GM21528 (cell line): Measurements from ENCODE around the gene SLC45A3.
"Not testable (repeated sequence)": the region's sequence is repeated elsewhere in the genome, so short reads cannot be mapped to it uniquely, and the experiment has no call there.

Experiments
- ATAC-seq: cut with Tn5 transposase; IDR thresholded peaks from one replicate; pipeline ENCODE4 v1.9.1; 2021; ENCODE audit warnings: mild to moderate bottlenecking, moderate library complexity; ENCODE audit not compliant: unreplicated experiment, low FRiP score

The SLC45A3 gene, protein sequence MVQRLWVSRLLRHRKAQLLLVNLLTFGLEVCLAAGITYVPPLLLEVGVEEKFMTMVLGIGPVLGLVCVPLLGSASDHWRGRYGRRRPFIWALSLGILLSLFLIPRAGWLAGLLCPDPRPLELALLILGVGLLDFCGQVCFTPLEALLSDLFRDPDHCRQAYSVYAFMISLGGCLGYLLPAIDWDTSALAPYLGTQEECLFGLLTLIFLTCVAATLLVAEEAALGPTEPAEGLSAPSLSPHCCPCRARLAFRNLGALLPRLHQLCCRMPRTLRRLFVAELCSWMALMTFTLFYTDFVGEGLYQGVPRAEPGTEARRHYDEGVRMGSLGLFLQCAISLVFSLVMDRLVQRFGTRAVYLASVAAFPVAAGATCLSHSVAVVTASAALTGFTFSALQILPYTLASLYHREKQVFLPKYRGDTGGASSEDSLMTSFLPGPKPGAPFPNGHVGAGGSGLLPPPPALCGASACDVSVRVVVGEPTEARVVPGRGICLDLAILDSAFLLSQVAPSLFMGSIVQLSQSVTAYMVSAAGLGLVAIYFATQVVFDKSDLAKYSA

DNA sequence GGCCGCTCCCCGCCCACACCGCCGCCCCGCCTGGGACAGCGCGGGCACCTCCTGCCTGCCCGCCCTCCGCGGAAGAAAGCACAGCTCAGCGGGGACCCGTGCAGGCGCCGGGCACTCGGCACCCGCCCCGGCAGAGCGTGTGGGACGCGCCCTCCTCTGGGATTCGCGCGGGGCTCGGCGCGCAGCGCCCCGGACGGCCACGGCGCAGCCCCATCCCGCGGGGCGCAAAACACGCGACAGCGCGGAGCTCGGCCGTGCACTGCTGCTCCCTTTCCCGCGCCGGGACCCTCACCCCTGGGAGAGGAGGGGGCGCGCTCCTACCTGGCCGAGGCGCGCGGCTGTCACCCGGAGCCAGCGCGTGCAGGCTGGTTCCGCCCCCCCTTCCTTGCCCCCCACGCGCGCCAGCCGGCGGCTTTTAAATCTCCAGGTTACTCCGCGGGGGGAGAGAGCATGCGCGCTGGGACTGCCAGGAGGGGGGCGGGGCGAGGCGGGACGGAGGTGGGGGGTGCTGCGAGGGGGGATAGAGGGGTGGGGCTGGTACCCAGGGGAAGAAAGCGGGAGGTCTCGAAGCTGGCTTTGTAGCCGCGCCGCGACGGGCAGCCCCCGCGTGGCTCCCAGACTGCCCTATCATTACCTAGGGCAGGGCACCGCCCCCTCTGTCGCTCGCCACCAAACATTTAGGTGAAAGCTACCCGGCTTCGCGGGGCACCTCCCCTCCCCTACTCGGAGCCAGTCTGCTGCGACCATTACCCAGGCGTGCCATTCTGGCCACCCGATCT lies at the start of gene SLC45A3:
SLC45A3 (minus strand) TSS at position 437 of the 779 bp plus-strand sequence. CDS start 15,853 bp downstream, outside the sequence.
- ATAC-seq = no peak

DNA sequence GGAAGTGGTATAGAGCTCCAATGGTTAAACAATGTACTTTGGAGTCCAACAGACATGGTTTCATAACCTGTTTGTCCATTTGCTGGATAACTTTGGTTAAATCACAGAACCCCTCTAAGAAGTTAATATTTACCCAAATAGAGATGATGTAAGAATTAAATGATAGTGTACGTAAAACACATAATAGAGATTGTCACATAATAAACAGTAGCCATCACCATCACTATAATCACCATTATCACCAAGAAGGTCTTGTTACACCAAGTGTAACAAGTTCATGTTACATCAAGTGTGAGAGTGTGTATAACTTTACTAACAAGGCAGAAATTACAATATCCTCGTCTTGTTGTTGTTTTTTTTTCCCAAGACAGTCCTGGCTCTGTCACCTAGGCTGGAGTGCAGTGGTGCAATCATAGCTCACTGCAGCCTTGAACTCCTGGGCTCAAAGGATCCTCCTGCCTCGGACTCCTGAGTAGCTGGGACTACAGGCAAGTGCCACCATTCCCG lies 46.4 kb upstream of the SLC45A3 start:
- ATAC-seq = no peak

DNA sequence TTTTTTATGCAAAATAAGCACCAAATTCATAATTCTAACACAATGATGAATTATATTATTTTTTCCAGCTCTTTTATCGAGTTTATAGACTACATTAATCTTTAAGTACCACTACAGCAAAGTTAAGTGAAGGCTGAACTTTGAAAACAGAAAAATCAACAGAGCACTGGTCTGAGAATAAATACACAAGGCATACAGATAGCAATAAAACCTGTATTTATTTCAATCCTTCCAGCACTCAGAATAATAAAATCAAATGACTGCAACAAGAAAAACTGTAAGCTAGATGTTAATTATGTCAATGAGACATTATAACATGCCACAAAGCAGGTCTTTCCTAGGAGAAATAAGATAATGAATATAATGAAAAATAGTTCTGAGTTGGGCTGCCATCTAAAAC lies 45.2 kb upstream of the SLC45A3 start:
- ATAC-seq = no peak

DNA sequence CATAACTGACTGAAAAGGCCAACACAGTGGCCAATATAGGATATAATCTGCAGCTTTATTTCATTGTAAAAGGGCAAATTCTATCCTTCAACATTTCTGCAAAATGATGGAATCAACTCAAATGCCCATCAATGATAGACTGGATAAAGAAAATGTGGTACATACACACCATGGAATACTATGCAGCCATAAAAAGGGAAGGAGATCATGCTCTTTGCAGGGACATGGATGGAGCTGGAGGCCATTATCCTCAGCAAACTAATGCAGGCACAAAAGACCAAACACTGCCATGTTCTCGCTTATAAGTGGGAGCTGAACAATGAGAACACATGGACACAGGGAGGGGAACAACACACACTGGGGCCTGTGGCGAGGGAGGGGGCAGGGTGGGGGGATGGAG lies 40.4 kb upstream of the SLC45A3 start:
- ATAC-seq = not testable (repeated sequence)

DNA sequence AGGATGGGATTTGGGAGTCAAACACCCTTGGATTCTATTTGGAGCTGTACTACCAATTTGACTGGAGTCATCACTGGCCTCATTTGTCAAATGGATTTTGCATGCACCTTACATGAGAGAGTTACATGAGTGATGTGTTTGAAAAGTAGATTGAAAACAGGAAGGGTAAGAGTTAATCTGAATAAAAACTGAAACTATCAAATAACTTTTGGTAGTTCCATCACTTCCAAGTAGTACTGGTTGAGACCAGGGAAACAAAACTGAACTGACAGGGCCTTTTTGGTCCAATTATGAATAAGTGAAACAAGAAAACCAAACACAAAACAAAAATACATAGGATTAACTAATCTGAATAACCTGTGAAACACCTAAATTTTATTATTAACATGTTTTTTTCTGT lies 39.5 kb upstream of the SLC45A3 start:
- ATAC-seq = no peak

DNA sequence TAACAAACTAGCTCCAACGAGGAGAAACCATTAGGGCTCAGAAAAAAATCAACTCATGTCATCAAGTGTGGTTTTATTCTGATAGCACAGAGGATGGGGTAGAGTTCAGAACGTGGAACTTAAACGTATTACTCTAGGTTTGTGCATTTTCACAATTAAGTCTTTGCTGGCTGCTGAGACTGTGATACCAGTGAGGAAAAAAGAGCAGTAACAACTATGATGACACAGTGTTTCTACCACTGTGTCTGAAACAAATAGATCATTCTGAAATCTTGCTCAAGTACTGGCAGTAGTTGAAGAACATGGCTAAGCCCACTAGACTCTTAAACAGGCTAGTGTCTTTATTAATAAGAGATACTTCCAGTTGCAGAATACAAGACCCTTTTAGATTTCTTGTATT lies 38.7 kb upstream of the SLC45A3 start:
- ATAC-seq = no peak

DNA sequence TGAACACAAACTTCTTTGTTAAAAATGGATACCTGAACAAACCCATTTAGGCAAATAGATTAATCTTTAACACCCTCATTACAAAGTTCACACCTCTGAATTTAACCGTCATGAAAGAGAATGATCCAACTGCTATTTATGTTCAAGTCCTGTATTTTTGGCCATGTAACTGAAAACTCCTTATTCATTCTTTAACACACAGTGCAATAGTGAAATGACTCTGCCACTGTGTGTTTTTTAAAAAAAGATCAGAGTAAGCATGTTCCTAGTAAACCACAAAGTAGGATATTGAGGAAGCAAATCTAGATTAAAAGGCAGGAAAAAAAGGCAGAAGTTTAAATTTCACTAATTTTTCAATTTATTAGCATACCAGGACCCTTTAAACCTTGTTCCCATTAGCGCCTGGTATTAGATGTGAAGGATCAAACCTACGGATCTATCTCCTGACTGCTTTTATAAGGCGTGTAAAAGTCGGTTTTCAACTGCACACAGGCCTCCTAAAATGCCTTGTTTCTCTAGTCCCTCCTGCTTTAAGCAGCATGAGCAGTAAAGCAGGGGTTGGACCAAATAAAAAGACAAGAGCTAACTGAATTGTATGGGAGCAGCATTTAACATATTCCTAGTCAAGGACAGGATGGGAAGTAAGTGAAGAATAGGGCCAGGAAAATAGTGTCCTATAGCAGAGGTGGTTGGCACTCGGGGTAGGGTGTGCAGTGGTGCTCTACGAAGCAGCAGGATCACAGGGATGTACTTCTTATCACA lies 36.2 kb upstream of the SLC45A3 start:
- no peak for ATAC-seq

DNA sequence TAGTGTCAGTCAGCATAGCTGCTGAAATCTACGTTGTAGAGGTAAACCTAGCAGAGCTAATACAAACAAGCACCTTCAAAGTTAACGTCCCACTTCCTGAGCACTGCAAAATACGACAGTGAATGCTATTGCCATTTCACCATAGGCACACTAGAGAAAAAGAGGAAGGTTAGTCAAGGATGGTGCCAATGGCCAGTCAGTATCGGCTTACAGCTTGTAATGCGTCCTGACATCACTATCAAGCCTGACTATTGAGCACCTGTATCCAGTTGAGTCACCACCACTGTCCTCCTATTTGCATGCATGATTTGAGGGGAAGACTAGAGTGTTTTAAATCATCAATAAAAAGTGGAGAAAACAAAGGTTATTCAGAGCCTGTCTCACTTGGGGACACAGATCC lies 35.3 kb upstream of the SLC45A3 start:
- ATAC-seq = no peak

DNA sequence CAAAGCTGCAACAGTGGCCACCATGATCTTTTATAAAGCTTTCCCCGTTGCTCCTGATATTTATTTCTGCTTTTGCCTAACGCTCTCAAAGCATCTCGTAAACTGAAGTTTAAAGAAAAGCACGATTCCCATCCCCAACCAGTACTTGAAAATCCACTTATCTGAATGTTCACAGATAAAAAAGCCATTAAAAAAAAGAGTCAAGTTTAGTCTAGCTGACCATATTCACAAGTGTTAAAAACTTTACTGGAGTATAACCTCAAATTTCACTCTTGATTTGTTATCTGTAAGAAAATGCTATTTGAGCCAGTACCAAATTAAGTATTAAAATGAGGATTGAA lies 34.6 kb upstream of the SLC45A3 start:
- ATAC-seq = no peak

DNA sequence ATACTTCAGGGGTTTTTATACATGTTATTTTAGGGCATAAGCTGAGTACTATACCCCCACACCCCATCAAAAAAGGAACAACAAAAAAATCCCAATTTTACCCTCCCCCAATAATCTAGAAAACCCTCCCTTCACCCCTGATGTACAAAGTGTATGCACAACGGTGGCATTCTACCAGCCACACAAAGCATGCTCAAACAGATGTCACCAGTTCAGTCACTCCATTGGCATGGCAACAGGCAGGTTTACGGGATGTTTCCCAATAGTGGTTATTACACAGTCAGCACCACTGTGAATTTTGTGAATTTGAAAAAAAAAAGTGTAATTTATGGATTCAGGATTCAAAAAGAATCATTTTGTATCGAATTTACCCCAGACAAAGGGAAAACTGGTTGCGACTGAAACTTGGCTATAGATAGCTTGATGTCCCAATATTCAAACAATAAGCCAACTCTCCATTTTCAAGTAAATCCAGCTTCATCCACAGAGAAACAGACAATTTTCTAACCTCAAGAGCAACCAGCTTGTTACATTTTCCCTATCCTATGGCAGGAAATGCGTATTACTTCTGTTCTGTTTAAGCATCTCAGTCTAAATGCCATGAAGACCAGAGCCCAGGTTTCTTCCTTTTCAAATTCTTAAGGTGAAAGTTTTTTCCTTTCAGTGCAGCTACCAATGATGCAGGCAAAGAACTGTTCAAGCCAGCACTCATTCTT lies 34.0 kb upstream of the SLC45A3 start:
- ATAC-seq = no peak

DNA sequence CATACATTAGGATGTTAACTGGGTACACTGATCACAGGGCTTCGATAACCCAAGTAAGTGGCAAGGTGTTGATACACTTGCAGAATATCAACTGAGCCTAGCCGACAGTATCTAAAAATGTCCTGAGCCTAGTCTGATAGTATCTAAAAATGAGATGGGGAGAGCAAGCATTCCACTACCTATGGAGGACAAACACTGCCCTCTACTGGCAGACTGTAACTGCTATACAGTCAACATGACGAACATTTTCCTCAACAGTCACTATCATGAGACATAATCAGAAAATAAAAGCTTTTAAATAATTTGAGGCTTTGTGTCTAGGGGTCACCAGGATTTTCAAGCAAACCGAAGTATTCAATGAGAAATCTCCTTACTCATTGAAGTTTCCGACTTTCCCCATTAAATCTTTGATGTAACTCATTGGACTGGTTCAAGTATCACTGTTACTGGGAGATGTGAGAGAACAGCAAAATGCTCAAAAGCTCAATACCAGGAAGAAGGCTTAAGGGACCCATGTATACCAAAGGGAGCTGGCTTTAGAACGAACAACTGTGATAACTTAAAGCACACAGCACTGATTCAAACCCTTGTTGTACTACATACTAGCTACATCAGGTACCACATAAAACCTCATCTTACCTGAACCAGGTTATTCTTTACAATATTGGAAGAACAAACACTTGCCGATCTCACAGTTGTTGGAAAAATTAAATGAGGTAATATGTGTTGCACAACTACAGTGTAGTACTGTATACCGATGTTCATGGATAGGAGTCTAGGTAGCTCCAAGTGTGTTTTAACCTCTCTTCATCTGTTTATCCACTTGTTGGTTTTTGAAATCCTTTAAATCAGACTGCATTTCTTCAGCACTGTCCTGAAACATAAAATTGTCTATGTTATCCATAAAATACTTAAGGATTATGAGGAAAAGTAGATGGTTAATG lies 31.1 kb upstream of the SLC45A3 start:
- no peak for ATAC-seq

DNA sequence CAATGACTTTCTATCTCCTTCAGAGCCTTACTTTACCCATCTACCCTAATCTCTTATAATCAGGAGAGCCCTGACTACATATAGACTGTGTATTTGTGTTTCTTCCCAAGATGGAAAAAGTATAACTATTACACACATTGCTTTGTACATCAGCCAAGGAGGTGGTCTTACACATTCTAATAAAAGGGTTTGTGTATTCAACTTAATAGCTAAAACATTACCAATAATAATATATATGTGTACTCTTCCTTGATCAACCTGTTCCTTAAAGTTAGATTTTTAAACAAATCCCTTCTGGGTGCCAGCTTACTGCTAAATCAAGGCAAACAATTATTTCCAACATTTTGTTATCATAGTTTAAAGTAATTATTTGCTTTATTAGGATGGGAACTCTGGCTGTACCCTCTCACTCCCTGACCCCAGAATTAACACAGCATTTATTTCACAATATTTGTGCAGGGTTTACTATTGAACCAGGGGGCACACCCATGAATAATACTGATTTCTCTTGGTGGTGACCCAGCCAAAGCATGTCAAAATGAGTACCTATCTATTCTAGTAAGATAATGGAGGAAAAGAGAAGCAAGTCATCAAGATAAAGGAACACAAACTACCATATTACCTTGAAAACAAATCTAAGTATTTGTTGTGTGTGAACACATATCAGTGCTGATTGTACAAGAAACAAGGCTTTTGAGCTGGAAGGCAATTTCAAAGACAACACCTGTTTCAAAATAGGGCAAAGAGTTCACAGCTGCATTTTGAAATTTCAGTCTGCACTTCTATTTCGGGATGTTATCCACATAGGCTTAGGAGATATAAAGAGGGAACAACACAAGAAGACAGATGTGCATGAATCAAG lies 30.1 kb upstream of the SLC45A3 start:
- ATAC-seq = no peak

DNA sequence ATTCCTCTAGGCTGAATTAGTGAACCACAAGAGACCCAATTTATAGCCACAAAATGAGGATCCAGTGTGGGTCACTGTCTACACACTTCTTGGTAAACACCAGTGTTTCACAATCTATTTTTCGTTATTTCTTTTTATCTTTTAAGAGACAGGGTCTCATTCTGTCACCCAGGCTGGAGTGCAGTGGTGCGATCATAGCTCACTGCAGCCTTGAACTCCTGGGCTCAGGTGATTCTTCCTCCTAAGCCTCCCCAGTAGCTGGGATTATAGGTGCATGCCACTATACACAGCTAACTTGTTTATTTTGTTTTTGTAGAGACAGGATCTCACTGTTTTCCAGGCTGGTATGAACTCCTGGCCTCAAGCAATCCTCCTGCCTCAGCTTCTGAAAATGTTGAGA lies 29.3 kb upstream of the SLC45A3 start:
- no peak for ATAC-seq

DNA sequence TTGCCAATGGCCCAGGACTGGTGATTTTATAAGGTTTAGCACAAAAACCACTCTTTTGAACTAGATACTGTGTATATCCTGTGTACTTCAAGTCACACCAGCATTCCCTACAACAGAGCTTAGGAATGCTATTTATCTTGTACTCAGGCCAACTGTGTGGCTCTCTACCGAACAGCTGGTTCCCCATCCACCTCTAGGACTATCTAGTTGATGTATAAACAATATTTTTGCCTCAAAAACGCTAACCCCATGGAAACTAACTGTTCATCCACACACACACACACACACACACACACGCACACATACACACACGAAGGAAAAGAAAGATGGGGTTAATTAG lies 28.7 kb upstream of the SLC45A3 start:
- ATAC-seq = no peak

DNA sequence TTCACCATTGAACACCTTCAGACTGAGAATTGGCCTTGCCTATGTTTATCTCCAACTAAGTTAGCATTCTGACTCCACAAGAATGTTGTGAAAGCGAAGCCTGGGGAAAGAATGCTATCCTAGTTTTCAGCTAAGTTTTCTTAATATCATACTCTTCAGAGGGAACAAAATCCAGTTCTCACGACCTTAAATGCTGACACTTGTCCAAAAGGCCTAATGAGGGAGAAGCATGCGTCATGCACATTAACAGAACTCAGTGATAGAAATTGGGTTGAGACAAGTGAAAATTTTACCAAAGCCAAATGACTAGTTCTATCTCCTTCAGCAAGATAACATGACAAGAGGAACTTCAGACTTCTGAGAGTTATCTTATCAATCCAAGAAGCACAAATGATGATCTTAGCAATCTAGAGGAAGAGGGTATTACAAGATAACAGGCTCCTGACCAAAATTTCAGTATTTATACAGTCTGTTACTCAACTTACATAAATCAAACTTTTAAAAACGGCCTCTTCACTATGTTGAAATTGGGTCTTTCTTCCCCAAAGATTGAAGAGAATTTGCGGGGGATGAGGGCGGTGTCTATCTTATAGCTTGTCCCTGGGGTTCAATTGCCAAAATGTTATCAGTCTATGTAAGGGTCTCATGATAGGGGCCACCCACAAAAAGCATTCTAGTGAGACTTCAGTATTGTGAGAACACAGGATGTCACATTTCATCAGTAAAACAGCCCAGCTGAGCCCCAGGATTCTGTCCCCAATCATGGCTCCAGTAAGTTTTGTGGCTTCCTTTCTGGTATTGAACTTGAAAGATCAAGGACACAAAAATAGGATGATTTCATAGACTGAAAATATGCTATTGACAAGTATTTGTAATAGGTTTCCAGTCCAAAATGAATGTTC lies 26.5 kb upstream of the SLC45A3 start:
- no peak for ATAC-seq

DNA sequence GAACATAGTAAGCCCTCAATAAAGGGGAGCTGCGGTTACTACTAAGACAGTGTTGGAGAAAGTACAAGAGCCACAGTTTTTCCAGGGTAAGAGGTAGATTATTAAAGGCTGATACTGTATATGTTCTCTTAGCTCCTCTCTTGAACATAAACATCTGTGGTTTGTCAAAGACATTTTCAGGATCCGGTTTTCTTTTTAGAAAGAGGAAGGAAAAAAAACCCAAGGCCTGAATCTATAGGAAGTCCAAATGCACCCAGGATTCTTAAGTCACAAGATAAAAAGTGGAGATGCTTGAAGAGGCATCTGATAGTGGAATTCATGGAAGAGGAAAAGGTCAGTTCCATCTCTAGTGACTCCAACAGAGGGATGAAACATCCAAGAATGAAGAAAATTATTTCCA lies 24.6 kb upstream of the SLC45A3 start:
- no peak for ATAC-seq

DNA sequence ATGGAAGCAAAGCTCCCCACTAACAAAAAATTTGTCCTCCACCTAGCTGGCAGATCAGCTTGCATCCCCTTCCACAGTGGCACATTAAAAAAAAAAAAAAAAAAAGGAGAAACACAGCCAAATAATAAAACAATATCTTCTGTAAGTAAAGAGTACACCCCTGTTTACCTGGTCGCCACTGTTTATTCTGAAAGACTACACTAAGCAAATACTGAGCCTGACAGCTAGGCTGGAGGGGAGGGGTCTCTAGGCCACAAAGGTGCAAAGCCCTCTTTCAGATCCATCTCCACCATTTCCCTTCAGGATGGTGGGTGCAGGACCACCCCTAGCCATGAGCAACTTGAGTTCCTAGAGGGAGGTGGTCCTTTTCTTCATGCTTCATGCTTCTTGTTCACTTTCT lies 22.8 kb upstream of the SLC45A3 start:
- no peak for ATAC-seq
